Mesendoderm (in vitro differentiated cells): ENCODE measurements around the gene PGA5.
"Not testable (repeated sequence)": the region's sequence is repeated elsewhere in the genome, so short reads cannot be mapped to it uniquely, and the experiment has no call there.

ENCODE experiments used
- DNase-seq: peaks from one replicate; pipeline ENCODE4 v3.0.0; 2013
- H2AK5ac ChIP-seq: 2 replicates; pipeline ENCODE4 v1.6.1; 2013; ENCODE audit warnings: low read length, inconsistent platforms
- H2BK120ac ChIP-seq: 2 replicates; pipeline ENCODE4 v1.6.1; 2013; ENCODE audit warnings: low read depth, mild to moderate bottlenecking, low read length, moderate library complexity, mixed read lengths
- H2BK15ac ChIP-seq: replicated peaks from 2 replicates; pipeline ENCODE4 v1.6.1; 2013; ENCODE audit warnings: low read depth, mild to moderate bottlenecking, moderate library complexity
- H2BK5ac ChIP-seq: 2 replicates; pipeline ENCODE4 v1.6.1; 2013; ENCODE audit warnings: low read length, inconsistent platforms
- H3K18ac ChIP-seq: 2 replicates; pipeline ENCODE4 v1.6.1; 2013; ENCODE audit warnings: mild to moderate bottlenecking, low read length, mixed read lengths
- H3K23ac ChIP-seq: one replicate; pipeline ENCODE4 v1.6.1; 2013; ENCODE audit warnings: low read length
- H3K27ac ChIP-seq: 2 replicates; pipeline ENCODE4 v1.5.1; 2013; ENCODE audit warnings: low read depth, mild to moderate bottlenecking, inconsistent platforms, low read length, moderate library complexity
- H3K27me3 ChIP-seq: 2 replicates; pipeline ENCODE4 v1.6.1; 2013; ENCODE audit warnings: low read length, control low read depth, mild to moderate bottlenecking, inconsistent platforms; ENCODE audit not compliant: insufficient read depth, poor library complexity
- H3K36me3 ChIP-seq: 2 replicates; pipeline ENCODE4 v1.6.1; 2013; ENCODE audit warnings: low read length, inconsistent platforms; ENCODE audit not compliant: control insufficient read depth, insufficient read depth
- H3K4ac ChIP-seq: one replicate; pipeline ENCODE4 v1.6.1; 2013; ENCODE audit warnings: low read depth, mild to moderate bottlenecking, low read length, moderate library complexity
- H3K4me1 ChIP-seq: 2 replicates; pipeline ENCODE4 v1.6.1; 2013; ENCODE audit warnings: low read depth, low read length, inconsistent platforms; ENCODE audit not compliant: control insufficient read depth
- H3K4me2 ChIP-seq: 2 replicates; pipeline ENCODE4 v1.6.1; 2013; ENCODE audit warnings: low read length
- H3K4me3 ChIP-seq: 2 replicates; pipeline ENCODE4 v1.5.1; 2013; ENCODE audit warnings: mild to moderate bottlenecking, low read length
- H3K56ac ChIP-seq: one replicate; pipeline ENCODE4 v1.6.1; 2013; ENCODE audit warnings: low read length
- H3K79me1 ChIP-seq: 2 replicates; pipeline ENCODE4 v1.6.1; 2013; ENCODE audit warnings: low read length, inconsistent platforms
- H3K79me2 ChIP-seq: 2 replicates; pipeline ENCODE4 v1.6.1; 2013; ENCODE audit warnings: mild to moderate bottlenecking, low read length; ENCODE audit not compliant: control insufficient read depth, insufficient read depth
- H3K9ac ChIP-seq: 2 replicates; pipeline ENCODE4 v1.6.1; 2013; ENCODE audit warnings: low read length, inconsistent platforms
- H4K5ac ChIP-seq: one replicate; pipeline ENCODE4 v1.6.1; 2013; ENCODE audit warnings: low read length
- H4K8ac ChIP-seq: one replicate; pipeline ENCODE4 v1.6.1; 2013; ENCODE audit warnings: low read depth, mild to moderate bottlenecking, control low read depth, low read length, moderate library complexity
- WGBS: extraction: QIAGEN DNeasy Blood & Tissue Kit; methylation state at CpG from one replicate; pipeline ENCODE4 v1.1.7; 2013; ENCODE audit warnings: low lambda C conversion rate, missing lambda C conversion rate; ENCODE audit not compliant: insufficient coverage; ENCODE audit errors: extremely low coverage; 5-methylcytosine and 5-hydroxymethylcytosine counted together

Gene PGA5

DNA sequence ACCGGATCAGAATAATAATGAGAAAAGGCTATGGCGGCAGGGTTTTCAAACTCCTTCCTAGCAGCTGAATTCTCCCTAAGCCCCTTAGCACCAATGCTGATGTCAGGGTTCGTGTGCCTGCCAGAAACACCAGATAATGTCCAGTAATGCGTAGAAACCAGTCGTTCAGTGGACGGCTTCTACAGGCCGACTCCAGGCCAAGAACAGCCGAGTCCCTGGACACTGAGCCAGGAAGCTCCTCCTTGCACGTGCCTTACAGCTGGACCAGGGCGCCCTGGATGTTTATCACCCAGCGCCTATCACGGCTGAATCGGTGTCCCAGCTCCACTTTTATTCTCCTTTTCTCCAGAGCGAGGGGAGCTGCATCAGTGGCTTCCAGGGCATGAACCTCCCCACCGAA, 9.9 kb upstream of the PGA5 start:
- H3K56ac ChIP-seq, H3K79me1 ChIP-seq, H3K36me3 ChIP-seq, H2AK5ac ChIP-seq, H4K5ac ChIP-seq, DNase-seq, H2BK5ac ChIP-seq, H3K4me2 ChIP-seq, H2BK15ac ChIP-seq, H3K4me1 ChIP-seq, H3K4ac ChIP-seq, H3K4me3 ChIP-seq, H3K9ac ChIP-seq, H3K18ac ChIP-seq, H3K27ac ChIP-seq, H3K27me3 ChIP-seq, H3K79me2 ChIP-seq, H4K8ac ChIP-seq, H3K23ac ChIP-seq, H2BK120ac ChIP-seq: not testable (repeated sequence)
- no CpG with 5 or more reads among the region's 15 CpGs for WGBS

DNA sequence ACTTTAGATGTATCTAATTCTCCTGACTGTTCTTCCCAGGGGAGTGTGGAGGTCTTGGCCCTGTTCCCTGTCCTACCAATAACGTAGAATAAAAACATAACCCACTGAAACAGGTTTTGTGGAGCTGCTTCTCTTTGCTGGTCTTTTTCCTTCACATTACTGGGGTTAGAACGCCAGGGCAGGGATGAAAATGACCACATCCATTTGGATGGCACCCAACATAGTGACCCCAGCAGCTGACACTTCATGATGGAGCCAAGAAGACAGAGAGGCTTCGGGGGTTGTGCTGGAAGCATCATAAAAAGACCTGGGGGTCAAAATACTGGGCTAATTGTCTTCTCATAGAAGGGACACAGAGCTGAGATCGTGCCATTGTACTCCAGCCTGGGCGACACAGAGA, 9.4 kb upstream of the PGA5 start:
- not testable (repeated sequence) for H3K79me1 ChIP-seq, H3K56ac ChIP-seq, H2BK15ac ChIP-seq, H2BK120ac ChIP-seq, H2AK5ac ChIP-seq, H3K4ac ChIP-seq, H3K27ac ChIP-seq, H3K18ac ChIP-seq, H3K36me3 ChIP-seq, H4K5ac ChIP-seq, H3K4me3 ChIP-seq, H3K23ac ChIP-seq, H3K79me2 ChIP-seq, H4K8ac ChIP-seq, H3K27me3 ChIP-seq, H3K4me2 ChIP-seq, DNase-seq, H2BK5ac ChIP-seq, H3K4me1 ChIP-seq, H3K9ac ChIP-seq
- no CpG with 5 or more reads among the region's 5 CpGs for WGBS

DNA sequence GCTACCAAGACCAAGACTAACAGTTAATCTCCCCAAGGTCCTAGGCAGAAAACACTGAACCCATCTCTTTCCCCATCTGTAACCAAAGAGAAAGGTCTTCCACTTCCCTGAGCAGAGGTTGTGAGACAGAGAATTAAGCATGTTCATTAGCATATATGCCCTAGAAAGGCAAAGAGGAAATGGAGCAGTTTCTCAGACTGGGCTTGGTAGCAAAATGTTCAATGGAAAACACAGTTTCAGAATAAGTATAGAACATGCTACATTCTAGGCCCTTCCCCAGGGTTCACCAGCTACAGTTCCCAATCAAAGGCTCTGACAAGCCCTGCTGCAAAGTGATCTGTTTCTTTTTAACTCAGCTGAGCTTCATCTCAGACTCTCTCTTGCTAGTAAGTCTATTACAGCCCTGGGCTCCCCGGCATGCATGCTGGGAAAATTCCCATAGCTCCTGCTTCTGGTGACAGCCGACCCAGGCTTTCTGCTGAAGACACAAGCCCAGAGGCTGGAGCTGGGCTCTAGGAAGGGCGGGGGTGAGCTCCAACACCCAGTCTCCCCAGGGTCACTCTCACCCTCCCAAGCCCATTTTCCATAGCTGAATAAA, 8.3 kb upstream of the PGA5 start:
- H3K79me2 ChIP-seq, H3K4me2 ChIP-seq, H2AK5ac ChIP-seq, H4K8ac ChIP-seq, H3K27ac ChIP-seq, H2BK15ac ChIP-seq, H3K27me3 ChIP-seq, H3K23ac ChIP-seq, H2BK120ac ChIP-seq, H2BK5ac ChIP-seq, H3K9ac ChIP-seq, H3K56ac ChIP-seq, H3K18ac ChIP-seq, H3K4me3 ChIP-seq, H3K36me3 ChIP-seq, H4K5ac ChIP-seq, DNase-seq, H3K4ac ChIP-seq, H3K79me1 ChIP-seq, H3K4me1 ChIP-seq: not testable (repeated sequence)
- WGBS: no CpG with 5 or more reads among the region's 3 CpGs

DNA sequence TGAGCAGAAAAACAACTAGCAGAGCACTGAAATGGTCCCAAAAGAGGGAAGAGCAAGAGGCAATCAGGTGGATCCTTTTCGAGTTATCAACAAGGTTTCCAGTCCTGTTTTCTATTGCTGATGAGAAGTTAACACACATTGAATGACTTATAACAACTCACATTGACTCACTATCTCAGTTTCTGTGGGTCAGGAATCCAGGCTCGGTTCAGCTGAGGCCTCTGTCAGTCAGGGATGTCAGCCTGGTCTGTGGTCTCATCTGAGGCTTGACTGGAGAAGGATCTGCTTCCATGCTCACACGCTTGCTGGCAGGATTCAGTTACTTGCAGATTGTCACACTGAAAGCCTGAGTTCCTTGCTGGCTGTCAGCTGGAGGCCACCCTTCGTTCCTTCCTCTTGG, 3.8 kb upstream of the PGA5 start:
- not testable (repeated sequence) for H2AK5ac ChIP-seq, H3K9ac ChIP-seq, H3K4me1 ChIP-seq, H3K27me3 ChIP-seq, H2BK15ac ChIP-seq, H3K27ac ChIP-seq, H3K23ac ChIP-seq, DNase-seq, H4K5ac ChIP-seq, H3K18ac ChIP-seq, H2BK120ac ChIP-seq, H3K4ac ChIP-seq, H3K36me3 ChIP-seq, H2BK5ac ChIP-seq, H3K79me1 ChIP-seq, H4K8ac ChIP-seq, H3K4me3 ChIP-seq, H3K4me2 ChIP-seq, H3K56ac ChIP-seq, H3K79me2 ChIP-seq
- WGBS: no CpG with 5 or more reads among the region's 4 CpGs

DNA sequence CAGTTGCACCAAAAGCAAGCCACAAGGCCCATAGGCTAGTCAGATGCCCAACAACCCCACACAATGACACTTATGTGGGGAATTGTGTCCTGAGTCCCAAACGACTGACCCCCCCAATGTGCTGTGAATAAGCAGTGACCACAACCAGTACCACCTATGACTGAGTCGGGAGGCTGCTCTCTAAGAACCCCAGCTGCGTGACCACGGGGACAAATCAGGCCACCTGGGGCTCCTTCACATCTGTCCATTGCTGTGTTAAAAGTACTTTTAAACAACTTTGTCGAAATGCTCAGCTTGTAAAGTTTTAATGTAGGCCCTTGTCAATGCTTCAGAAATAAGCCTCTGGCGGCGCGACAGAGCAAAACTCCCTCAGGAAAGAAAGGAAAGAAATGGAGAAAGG, 687 bp upstream of the PGA5 start:
- H3K23ac ChIP-seq, H4K8ac ChIP-seq, H3K18ac ChIP-seq, H2BK5ac ChIP-seq, H4K5ac ChIP-seq, H3K4me2 ChIP-seq, H3K27ac ChIP-seq, DNase-seq, H3K4me3 ChIP-seq, H3K4me1 ChIP-seq, H2BK15ac ChIP-seq, H2BK120ac ChIP-seq, H2AK5ac ChIP-seq, H3K79me2 ChIP-seq, H3K56ac ChIP-seq, H3K27me3 ChIP-seq, H3K79me1 ChIP-seq, H3K36me3 ChIP-seq, H3K9ac ChIP-seq, H3K4ac ChIP-seq: not testable (repeated sequence)
- WGBS: no CpG with 5 or more reads among the region's 8 CpGs

DNA sequence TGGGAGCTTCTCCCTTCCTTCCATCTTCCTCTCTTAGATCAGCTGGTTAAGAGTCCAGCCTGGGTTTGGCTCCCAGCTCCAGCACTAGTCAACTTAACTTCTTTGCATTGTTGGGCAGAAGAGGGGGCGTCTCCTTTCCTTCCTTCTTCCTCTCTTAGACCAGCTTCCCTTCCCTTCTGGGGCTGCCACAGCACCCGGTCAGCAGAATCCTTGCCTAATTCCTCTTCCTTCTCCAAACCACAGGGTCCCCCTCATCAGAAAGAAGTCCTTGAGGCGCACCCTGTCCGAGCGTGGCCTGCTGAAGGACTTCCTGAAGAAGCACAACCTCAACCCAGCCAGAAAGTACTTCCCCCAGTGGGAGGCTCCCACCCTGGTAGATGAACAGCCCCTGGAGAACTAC, 551 bp downstream of the PGA5 start:
- not testable (repeated sequence) for H3K4me1 ChIP-seq, H3K36me3 ChIP-seq, H3K4me2 ChIP-seq, DNase-seq, H4K5ac ChIP-seq, H2AK5ac ChIP-seq, H2BK120ac ChIP-seq, H2BK15ac ChIP-seq, H3K79me2 ChIP-seq, H2BK5ac ChIP-seq, H3K4ac ChIP-seq, H3K9ac ChIP-seq, H3K27ac ChIP-seq, H3K18ac ChIP-seq, H4K8ac ChIP-seq, H3K79me1 ChIP-seq, H3K56ac ChIP-seq, H3K27me3 ChIP-seq, H3K4me3 ChIP-seq, H3K23ac ChIP-seq
- no CpG with 5 or more reads among the region's 5 CpGs for WGBS
